Stimulated activated naive CD8-positive, alpha-beta T cell treated with anti-CD3 and anti-CD28 coated beads, Interleukin-15, amount 100 ng/mL, for 72 hours (primary cell): Measurements from ENCODE around the gene CDK1.
"Not testable (repeated sequence)": the region's sequence is repeated elsewhere in the genome, so short reads cannot be mapped to it uniquely, and the experiment has no call there.

ENCODE experiments used
- ATAC-seq: fragments of 150-1000 bp; cut with Tn5 transposase; 2 replicates; pipeline ENCODE4 v1.10.0; 2021; ENCODE audit warnings: mild to moderate bottlenecking, moderate library complexity
- DNase-seq, 2 donors: peaks; one replicate each; pipeline ENCODE4 v3.0.0; 2021 to 2022
- H3K27ac Mint-ChIP-seq, 2 donors: one replicate each; pipeline ENCODE4 v1.8.0; 2022; ENCODE audit warnings: mild to moderate bottlenecking in 2 of 2, mixed read lengths in 2 of 2, moderate library complexity in 2 of 2
- H3K27me3 Mint-ChIP-seq: one replicate; pipeline ENCODE4 v1.8.0; 2022; ENCODE audit warnings: mixed read lengths
- H3K4me1 Mint-ChIP-seq: one replicate; pipeline ENCODE4 v1.8.0; 2022; ENCODE audit warnings: mild to moderate bottlenecking, mixed read lengths
- H3K4me3 Mint-ChIP-seq, 2 donors: one replicate each; pipeline ENCODE4 v1.8.0; 2022; ENCODE audit warnings: mild to moderate bottlenecking in 2 of 2, mixed read lengths in 2 of 2, moderate library complexity in 1 of 2
- H3K9me3 Mint-ChIP-seq, 2 donors: one replicate each; pipeline ENCODE4 v1.8.0; 2022; ENCODE audit warnings: mixed read lengths in 2 of 2

Gene CDK1

GRCh38 chr10:60820093-60820754, 41.9 kb downstream of the CDK1 start:
- ATAC-seq = peak; percentile 64

GRCh38 chr10:60821656-60822055, 43.4 kb downstream of the CDK1 start:
- DNase-seq (no peak), ATAC-seq (no peak)
- no peak overlapping the region for H3K4me3 Mint-ChIP-seq
- no peak overlapping the region for H3K27ac Mint-ChIP-seq
- H3K9me3 Mint-ChIP-seq = no peaks in the 10 kb centered on the region
- no peaks in the 10 kb centered on the region for H3K4me1 Mint-ChIP-seq
- no peaks in the 10 kb centered on the region for H3K27me3 Mint-ChIP-seq

More at GRCh38 chr10:60820093-60820754, 41.9 kb downstream of the CDK1 start:
- no peak for DNase-seq
- no peak overlapping the region for H3K4me3 Mint-ChIP-seq
- no peaks in the 10 kb centered on the region for H3K4me1 Mint-ChIP-seq
- H3K27ac Mint-ChIP-seq = no peak overlapping the region
- no peaks in the 10 kb centered on the region for H3K9me3 Mint-ChIP-seq
- no peaks in the 10 kb centered on the region for H3K27me3 Mint-ChIP-seq

- ATAC-seq = no peak
- no peak overlapping the region for H3K27ac Mint-ChIP-seq
- no peak overlapping the region for H3K4me3 Mint-ChIP-seq
- no peaks in the 10 kb centered on the region for H3K27me3 Mint-ChIP-seq
- H3K4me1 Mint-ChIP-seq = peaks cover 3% of the 10 kb centered on the region
- H3K9me3 Mint-ChIP-seq = no peaks in the 10 kb centered on the region
- no peak for DNase-seq
These were observed 44.5 kb downstream of the CDK1 start for GRCh38 chr10:60822809-60823208.

GRCh38 chr10:60823324-60823723, 45.0 kb downstream of the CDK1 start:
- Mint-ChIP-seq H3K27me3 (no peaks in the 10 kb centered on the region), H3K9me3 (no peaks in the 10 kb centered on the region), H3K4me1 (peaks cover 8% of the 10 kb centered on the region), H3K4me3 (no peak overlapping the region), H3K27ac (no peak overlapping the region)
- no peak for ATAC-seq
- DNase-seq = no peak

GRCh38 chr10:60825520-60825919, 47.2 kb downstream of the CDK1 start:
- DNase-seq = no peak

GRCh38 chr10:60827791-60828488, 49.7 kb downstream of the CDK1 start:
- DNase-seq (no peak), ATAC-seq (no peak)
- no peak overlapping the region for H3K27ac Mint-ChIP-seq
- no peak overlapping the region for H3K4me3 Mint-ChIP-seq
- H3K9me3 Mint-ChIP-seq = no peaks in the 10 kb centered on the region
- H3K4me1 Mint-ChIP-seq = peaks cover 12% of the 10 kb centered on the region
- no peaks in the 10 kb centered on the region for H3K27me3 Mint-ChIP-seq

More at GRCh38 chr10:60825520-60825919, 47.2 kb downstream of the CDK1 start:
- H3K4me3 Mint-ChIP-seq = no peak overlapping the region
- H3K4me1 Mint-ChIP-seq = peaks cover 12% of the 10 kb centered on the region
- no peaks in the 10 kb centered on the region for H3K27me3 Mint-ChIP-seq
- H3K9me3 Mint-ChIP-seq = no peaks in the 10 kb centered on the region
- ATAC-seq = no peak
- no peak overlapping the region for H3K27ac Mint-ChIP-seq

GRCh38 chr10:60828489-60828852, 50.2 kb downstream of the CDK1 start:
- DNase-seq (no peak), ATAC-seq (no peak)
- Mint-ChIP-seq H3K9me3 (no peaks in the 10 kb centered on the region), H3K4me1 (peaks cover 12% of the 10 kb centered on the region), H3K4me3 (no peak overlapping the region), H3K27me3 (no peaks in the 10 kb centered on the region), H3K27ac (no peak overlapping the region)

GRCh38 chr10:60832136-60832535, 53.9 kb downstream of the CDK1 start:
- ATAC-seq, DNase-seq, H3K27ac Mint-ChIP-seq, H3K4me3 Mint-ChIP-seq, H3K9me3 Mint-ChIP-seq, H3K27me3 Mint-ChIP-seq: not testable (repeated sequence)
- peaks cover 12% of the 10 kb centered on the region for H3K4me1 Mint-ChIP-seq

GRCh38 chr10:60834401-60834800, 56.1 kb downstream of the CDK1 start:
- no peak for ATAC-seq
- H3K27ac Mint-ChIP-seq = no peak overlapping the region

GRCh38 chr10:60835049-60835448, 56.8 kb downstream of the CDK1 start:
- ATAC-seq (no peak), DNase-seq (no peak)
- Mint-ChIP-seq H3K4me3 (no peak overlapping the region), H3K9me3 (no peaks in the 10 kb centered on the region), H3K27me3 (peaks cover 8% of the 10 kb centered on the region), H3K27ac (no peak overlapping the region), H3K4me1 (no peaks in the 10 kb centered on the region)

More at GRCh38 chr10:60834401-60834800, 56.1 kb downstream of the CDK1 start:
- no peak for DNase-seq
- Mint-ChIP-seq H3K9me3 (no peaks in the 10 kb centered on the region), H3K4me1 (no peaks in the 10 kb centered on the region), H3K4me3 (no peak overlapping the region), H3K27me3 (peaks cover 8% of the 10 kb centered on the region)

- not testable (repeated sequence) for DNase-seq, H3K27ac Mint-ChIP-seq, H3K4me1 Mint-ChIP-seq, H3K4me3 Mint-ChIP-seq, H3K27me3 Mint-ChIP-seq, ATAC-seq, H3K9me3 Mint-ChIP-seq
These were observed 62.9 kb downstream of the CDK1 start for GRCh38 chr10:60841227-60841626.

- no peak for DNase-seq
- no peak for ATAC-seq
- Mint-ChIP-seq H3K9me3 (no peaks in the 10 kb centered on the region), H3K27me3 (peaks cover 8% of the 10 kb centered on the region), H3K4me1 (no peaks in the 10 kb centered on the region), H3K27ac (no peak overlapping the region), H3K4me3 (no peak overlapping the region)
These were observed 64.4 kb downstream of the CDK1 start for GRCh38 chr10:60842694-60843093.
